GM10266 (cell line): ENCODE measurements around the gene MPC1L.
"Not testable (repeated sequence)": the region's sequence is repeated elsewhere in the genome, so short reads cannot be mapped to it uniquely, and the experiment has no call there.

Experiments used
- DNase-seq: peaks from one replicate; pipeline ENCODE4 v3.0.0; 2012; ENCODE audit errors: extremely low spot score
- CTCF ChIP-seq: IDR thresholded peaks from 2 replicates; pipeline ENCODE4 v1.5.1; 2012; ENCODE audit warnings: mild to moderate bottlenecking, low read depth; ENCODE audit not compliant: control insufficient read depth, insufficient read depth; ENCODE audit errors: missing control alignments

The MPC1L gene

GRCh38 chrX:40623139-40623536, at the start of gene MPC1L:
Gene MPC1L (plus strand): TSS chrX:40623428. CDS start chrX:40623566, 138 bp downstream.
- TF ChIP-seq CTCF: no peak
- no peak for DNase-seq

GRCh38 chrX:40573763-40574162, 49.5 kb upstream of the MPC1L start:
- DNase-seq: no peak
- TF ChIP-seq CTCF: peak; percentile 45

- not testable (repeated sequence) for DNase-seq
Measured at GRCh38 chrX:40575411-40575810, 47.8 kb upstream of the MPC1L start.

- no peak for TF ChIP-seq CTCF
- no peak for DNase-seq
Measured at GRCh38 chrX:40576291-40576690, 46.9 kb upstream of the MPC1L start.

GRCh38 chrX:40578039-40578695, 45.1 kb upstream of the MPC1L start:
- no peak for TF ChIP-seq CTCF
- no peak for DNase-seq

GRCh38 chrX:40579141-40579540, 44.1 kb upstream of the MPC1L start:
- DNase-seq: no peak
- no peak for TF ChIP-seq CTCF

GRCh38 chrX:40579900-40580536, 43.2 kb upstream of the MPC1L start:
- TF ChIP-seq CTCF: no peak
- no peak for DNase-seq
